ENCODE data around the gene PPM1F.

The PPM1F gene

DNA sequence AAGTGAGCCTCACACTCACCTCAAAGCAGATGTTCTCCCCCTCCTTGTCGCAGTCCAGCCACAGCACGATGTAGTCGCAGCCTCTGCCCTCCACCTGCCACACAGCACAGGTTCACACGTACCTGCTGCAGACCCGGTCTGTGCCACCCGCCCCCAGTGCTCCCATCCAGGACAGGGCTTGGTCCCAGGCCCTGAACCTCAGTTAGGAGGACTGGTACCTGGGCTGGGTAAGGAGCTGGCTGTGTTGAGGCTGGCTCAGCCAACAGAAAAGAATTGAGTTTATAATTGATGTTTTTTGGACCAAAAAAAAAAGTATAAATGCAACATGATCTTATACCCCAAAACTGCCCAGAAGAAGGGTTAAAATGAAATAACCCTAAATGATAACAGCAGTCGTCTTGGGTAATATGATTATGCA is 19.2 kb upstream of the PPM1F start:
- Histone ChIP-seq H3K4ac (ENCODE audit: low read depth in 1 of 2, low read length in 2 of 2) (no peak overlapping the region), H3K27ac (ENCODE audit: low read length, poor library complexity, severe bottlenecking) (no peak overlapping the region), H3K23ac (ENCODE audit: low read length in 2 of 2) (no peak overlapping the region), H3K4me2 (ENCODE audit: low read length, poor library complexity, severe bottlenecking) (no peak overlapping the region), H3K36me3 (ENCODE audit: control insufficient read depth in 1 of 2, insufficient read depth in 2 of 2, low read depth in 1 of 2, low read length in 2 of 2) (peaks cover 85 to 86% of the 10 kb centered on the region in 2 experiments), H2BK12ac (ENCODE audit: low read length in 2 of 2) (no peak overlapping the region), H3K9ac (ENCODE audit: low read length) (no peak overlapping the region), H3K4me3 (ENCODE audit: insufficient read depth in 1 of 2, low read depth in 1 of 2, low read length in 2 of 2) (no peak overlapping the region), H2AFZ (ENCODE audit: low read depth, low read length) (no peak overlapping the region), H3K18ac (ENCODE audit: low read depth in 1 of 2, low read length in 2 of 2) (no peak overlapping the region), H2AK5ac (ENCODE audit: low read length, severe bottlenecking) (no peak overlapping the region), H2BK120ac (ENCODE audit: low read depth, low read length) (no peak overlapping the region), H3K14ac (ENCODE audit: low read length in 2 of 2) (no peak overlapping the region), H3K27me3 (ENCODE audit: control insufficient read depth in 1 of 2, insufficient read depth in 1 of 2, low read length in 2 of 2) (no peaks in the 10 kb centered on the region), H2BK5ac (ENCODE audit: low read depth, low read length, poor library complexity, severe bottlenecking) (no peak overlapping the region), H4K8ac (ENCODE audit: low read length) (no peak overlapping the region), H3K4me1 (ENCODE audit: control insufficient read depth, insufficient read depth, low read depth, low read length) (peaks cover 2% of the 10 kb centered on the region), H3K9me3 (ENCODE audit: control insufficient read depth, low read length) (no peaks in the 10 kb centered on the region), H3K79me1 (replicated peaks; ENCODE audit: low read length, poor library complexity, severe bottlenecking) (peaks cover 38% of the 10 kb centered on the region), H2BK15ac (ENCODE audit: low read depth, poor library complexity, severe bottlenecking) (no peak overlapping the region), H4K91ac (ENCODE audit: low read length) (no peak overlapping the region)
- 95% methylated on average over 6 of the region's 7 CpGs for WGBS
- DNase-seq = no peak

DNA sequence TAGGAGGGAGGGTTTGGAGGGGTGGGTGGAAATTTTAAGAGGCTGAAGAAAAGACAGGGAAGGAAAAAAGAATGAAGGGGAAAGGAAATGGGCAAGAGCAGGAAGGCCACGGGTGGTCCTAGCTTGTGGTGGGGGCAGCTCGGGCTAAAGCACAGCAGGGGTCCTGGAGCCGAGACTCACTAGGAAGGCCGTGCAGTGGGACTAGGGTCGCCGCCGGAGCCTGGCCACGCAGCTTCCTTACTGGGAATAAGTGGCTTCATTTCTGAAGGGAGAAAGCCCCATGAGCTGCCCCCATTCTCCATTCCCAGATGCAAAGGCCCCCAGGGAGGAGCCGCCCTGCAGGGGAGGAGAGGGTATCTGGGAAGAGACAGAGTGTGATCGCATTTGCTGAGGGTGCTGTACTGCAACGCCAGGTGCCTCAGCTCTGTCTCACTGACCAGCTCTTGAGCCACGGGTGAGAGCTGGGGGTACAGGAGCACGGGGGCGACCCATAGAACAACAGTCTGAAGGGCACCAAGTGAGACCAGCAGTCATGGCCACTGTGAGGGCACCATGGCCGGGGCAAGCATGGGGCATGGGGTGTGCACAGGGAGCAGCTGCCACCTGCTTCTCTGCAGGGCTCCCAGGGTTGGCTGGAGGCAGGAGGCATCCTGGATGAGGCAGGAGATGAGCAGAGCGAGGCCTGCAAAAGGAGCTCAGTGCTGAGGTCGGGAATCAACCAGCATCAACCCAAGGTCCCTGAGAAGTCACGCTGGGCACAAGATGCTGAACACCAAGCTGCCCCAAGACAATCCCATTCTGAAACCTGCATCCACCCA is 18.4 kb upstream of the PPM1F start:
- no peak overlapping the region for H4K91ac ChIP-seq (ENCODE audit: low read length)
- H2AFZ ChIP-seq (ENCODE audit: low read depth, low read length) = no peak overlapping the region
- H3K23ac ChIP-seq (ENCODE audit: low read length in 2 of 2) = no peak overlapping the region
- H3K9ac ChIP-seq (ENCODE audit: low read length) = no peak overlapping the region
- H4K8ac ChIP-seq (ENCODE audit: low read length) = no peak overlapping the region
- WGBS = 97% methylated on average over 18 of the region's 18 CpGs
- H3K79me1 ChIP-seq (replicated peaks; ENCODE audit: low read length, poor library complexity, severe bottlenecking) = peaks cover 32% of the 10 kb centered on the region
- no peak overlapping the region for H2BK120ac ChIP-seq (ENCODE audit: low read depth, low read length)
- H3K27me3 ChIP-seq (ENCODE audit: control insufficient read depth in 1 of 2, insufficient read depth in 1 of 2, low read length in 2 of 2) = no peaks in the 10 kb centered on the region
- no peaks in the 10 kb centered on the region for H3K4me1 ChIP-seq (ENCODE audit: control insufficient read depth, insufficient read depth, low read depth, low read length)
- no peaks in the 10 kb centered on the region for H3K9me3 ChIP-seq (ENCODE audit: control insufficient read depth, low read length)
- no peak overlapping the region for H2BK15ac ChIP-seq (ENCODE audit: low read depth, poor library complexity, severe bottlenecking)
- H2BK12ac ChIP-seq (ENCODE audit: low read length in 2 of 2) = no peak overlapping the region
- peaks cover 90 to 94% of the 10 kb centered on the region in 2 experiments for H3K36me3 ChIP-seq (ENCODE audit: control insufficient read depth in 1 of 2, insufficient read depth in 2 of 2, low read depth in 1 of 2, low read length in 2 of 2)
- H2AK5ac ChIP-seq (ENCODE audit: low read length, severe bottlenecking) = no peak overlapping the region
- no peak overlapping the region for H2BK5ac ChIP-seq (ENCODE audit: low read depth, low read length, poor library complexity, severe bottlenecking)
- H3K4me3 ChIP-seq (ENCODE audit: insufficient read depth in 1 of 2, low read depth in 1 of 2, low read length in 2 of 2) = no peak overlapping the region
- no peak overlapping the region for H3K4ac ChIP-seq (ENCODE audit: low read depth in 1 of 2, low read length in 2 of 2)
- H3K14ac ChIP-seq (ENCODE audit: low read length in 2 of 2) = no peak overlapping the region
- DNase-seq = no peak
- no peak overlapping the region for H3K18ac ChIP-seq (ENCODE audit: low read depth in 1 of 2, low read length in 2 of 2)
- no peak overlapping the region for H3K4me2 ChIP-seq (ENCODE audit: low read length, poor library complexity, severe bottlenecking)
- H3K27ac ChIP-seq (ENCODE audit: low read length, poor library complexity, severe bottlenecking) = no peak overlapping the region

- Histone ChIP-seq H3K36me3 (ENCODE audit: control insufficient read depth in 1 of 2, insufficient read depth in 2 of 2, low read depth in 1 of 2, low read length in 2 of 2) (peaks cover 90 to 96% of the 10 kb centered on the region in 2 experiments), H3K14ac (ENCODE audit: low read length in 2 of 2) (no peak overlapping the region), H3K4ac (ENCODE audit: low read depth in 1 of 2, low read length in 2 of 2) (no peak overlapping the region), H3K4me2 (ENCODE audit: low read length, poor library complexity, severe bottlenecking) (no peak overlapping the region), H3K23ac (ENCODE audit: low read length in 2 of 2) (no peak overlapping the region), H2BK120ac (ENCODE audit: low read depth, low read length) (no peak overlapping the region), H2AFZ (ENCODE audit: low read depth, low read length) (no peak overlapping the region), H3K4me1 (ENCODE audit: control insufficient read depth, insufficient read depth, low read depth, low read length) (no peaks in the 10 kb centered on the region), H2BK15ac (ENCODE audit: low read depth, poor library complexity, severe bottlenecking) (no peak overlapping the region), H3K27ac (ENCODE audit: low read length, poor library complexity, severe bottlenecking) (no peak overlapping the region), H4K91ac (ENCODE audit: low read length) (no peak overlapping the region), H3K18ac (ENCODE audit: low read depth in 1 of 2, low read length in 2 of 2) (no peak overlapping the region), H4K8ac (ENCODE audit: low read length) (no peak overlapping the region), H3K4me3 (ENCODE audit: insufficient read depth in 1 of 2, low read depth in 1 of 2, low read length in 2 of 2) (peak overlapping the region in 1 of 2 experiments; percentile 1), H2BK12ac (ENCODE audit: low read length in 2 of 2) (no peak overlapping the region), H3K9me3 (ENCODE audit: control insufficient read depth, low read length) (no peaks in the 10 kb centered on the region), H3K27me3 (ENCODE audit: control insufficient read depth in 1 of 2, insufficient read depth in 1 of 2, low read length in 2 of 2) (no peaks in the 10 kb centered on the region), H3K9ac (ENCODE audit: low read length) (no peak overlapping the region), H2BK5ac (ENCODE audit: low read depth, low read length, poor library complexity, severe bottlenecking) (no peak overlapping the region), H2AK5ac (ENCODE audit: low read length, severe bottlenecking) (no peak overlapping the region), H3K79me1 (replicated peaks; ENCODE audit: low read length, poor library complexity, severe bottlenecking) (peaks cover 26% of the 10 kb centered on the region)
- 95% methylated on average over 19 of the region's 19 CpGs for WGBS
- no peak for DNase-seq
These were observed 17.6 kb upstream of the PPM1F start for GRCh38 chr22:21970037-21970799.

- Histone ChIP-seq H4K8ac (ENCODE audit: low read length) (no peak overlapping the region), H2AK5ac (ENCODE audit: low read length, severe bottlenecking) (no peak overlapping the region), H4K91ac (ENCODE audit: low read length) (no peak overlapping the region), H2BK12ac (ENCODE audit: low read length in 2 of 2) (no peak overlapping the region), H3K4me3 (ENCODE audit: insufficient read depth in 1 of 2, low read depth in 1 of 2, low read length in 2 of 2) (no peak overlapping the region), H2AFZ (ENCODE audit: low read depth, low read length) (no peak overlapping the region), H3K23ac (ENCODE audit: low read length in 2 of 2) (no peak overlapping the region), H3K4me1 (ENCODE audit: control insufficient read depth, insufficient read depth, low read depth, low read length) (no peaks in the 10 kb centered on the region), H2BK5ac (ENCODE audit: low read depth, low read length, poor library complexity, severe bottlenecking) (no peak overlapping the region), H2BK15ac (ENCODE audit: low read depth, poor library complexity, severe bottlenecking) (no peak overlapping the region), H3K27me3 (ENCODE audit: control insufficient read depth in 1 of 2, insufficient read depth in 1 of 2, low read length in 2 of 2) (no peaks in the 10 kb centered on the region), H3K9me3 (ENCODE audit: control insufficient read depth, low read length) (no peaks in the 10 kb centered on the region), H2BK120ac (ENCODE audit: low read depth, low read length) (no peak overlapping the region), H3K27ac (ENCODE audit: low read length, poor library complexity, severe bottlenecking) (no peak overlapping the region), H3K79me1 (replicated peaks; ENCODE audit: low read length, poor library complexity, severe bottlenecking) (peaks cover 18% of the 10 kb centered on the region), H3K9ac (ENCODE audit: low read length) (no peak overlapping the region), H3K14ac (ENCODE audit: low read length in 2 of 2) (no peak overlapping the region), H3K4me2 (ENCODE audit: low read length, poor library complexity, severe bottlenecking) (no peak overlapping the region), H3K4ac (ENCODE audit: low read depth in 1 of 2, low read length in 2 of 2) (no peak overlapping the region), H3K36me3 (ENCODE audit: control insufficient read depth in 1 of 2, insufficient read depth in 2 of 2, low read depth in 1 of 2, low read length in 2 of 2) (peaks cover 90 to 96% of the 10 kb centered on the region in 2 experiments), H3K18ac (ENCODE audit: low read depth in 1 of 2, low read length in 2 of 2) (no peak overlapping the region)
- 99% methylated on average over 5 of the region's 5 CpGs for WGBS
- DNase-seq = no peak
These were observed 15.9 kb upstream of the PPM1F start for GRCh38 chr22:21968452-21969129.

Data from mesenchymal stem cell (in vitro differentiated cells and primary cell).